Measurements from ENCODE around the gene COIL. TPM values are rescaled to one million over a fixed set of nuclear protein-coding genes. Genes with fewer than 3 reads are reported as not detected.

The COIL gene
- total and polyA plus RNA-seq, 2 donors (not counting 1 experiment from before 2014, with no cell fraction given): 3.7 to 19.8 TPM

- Histone ChIP-seq H3K27me3 (replicated peaks in 1 of 4; ENCODE audit: control extremely low read depth in 1 of 4, control insufficient read depth in 3 of 4, insufficient read depth in 4 of 4, low read length in 3 of 4) (no peaks in the 10 kb centered on the region), H2AFZ (ENCODE audit: insufficient read depth, low read depth, low read length, poor library complexity, severe bottlenecking) (no peak overlapping the region), H3K4me3 (ENCODE audit: control extremely low read depth in 1 of 5, extremely low read depth in 1 of 5, insufficient read depth in 1 of 5, low read depth in 2 of 5, low read length in 4 of 5) (no peak overlapping the region), H4K20me1 (ENCODE audit: control insufficient read depth, insufficient read depth, low read length, poor library complexity, severe bottlenecking) (no peaks in the 10 kb centered on the region), H3K4me2 (replicated peaks; ENCODE audit: low read depth, low read length, poor library complexity, severe bottlenecking) (no peak overlapping the region), H3K27ac (ENCODE audit: low read length in 2 of 2) (no peak overlapping the region), H3K9me3 (ENCODE audit: control extremely low read depth in 1 of 3, control insufficient read depth in 2 of 3, insufficient read depth in 1 of 3, low read length in 2 of 3) (peaks cover 0 to 8% (median 6%) of the 10 kb centered on the region in 3 donors), H3K79me2 (ENCODE audit: control insufficient read depth, insufficient read depth, low read length) (no peaks in the 10 kb centered on the region), H3K9ac (ENCODE audit: low read length) (no peak overlapping the region), H3K4me1 (ENCODE audit: control insufficient read depth in 2 of 2, insufficient read depth in 2 of 2, low read length in 2 of 2) (peaks cover 0 to 3% of the 10 kb centered on the region in 2 donors), H3K36me3 (replicated peaks in 1 of 2; ENCODE audit: control extremely low read depth in 1 of 2, control insufficient read depth in 1 of 2, extremely low read depth in 1 of 2, insufficient read depth in 2 of 2, low read length in 1 of 2) (peaks cover 0 to 49% of the 10 kb centered on the region in 2 experiments)
- no peak overlapping the region for H3K4me3 Mint-ChIP-seq
- 100% methylated on average over 3 of the region's 3 CpGs for WGBS (ENCODE audit: insufficient coverage)
- ChIA-PET POLR2A (no interaction called here), CTCF (interaction anchor here (0.9 to 2.3 kb wide), 7 partner anchors 9 to 118 kb away, joined by 3 to 23 read pairs (median 4); partner anchors contain the start of gene COIL)
- no peak for TF ChIP-seq EZH2 (IDR thresholded peaks at IDR 0.05; ENCODE audit: borderline replicate concordance, insufficient read depth, low read depth, low read length, poor library complexity, severe bottlenecking)
- TF ChIP-seq, protein P1, sequence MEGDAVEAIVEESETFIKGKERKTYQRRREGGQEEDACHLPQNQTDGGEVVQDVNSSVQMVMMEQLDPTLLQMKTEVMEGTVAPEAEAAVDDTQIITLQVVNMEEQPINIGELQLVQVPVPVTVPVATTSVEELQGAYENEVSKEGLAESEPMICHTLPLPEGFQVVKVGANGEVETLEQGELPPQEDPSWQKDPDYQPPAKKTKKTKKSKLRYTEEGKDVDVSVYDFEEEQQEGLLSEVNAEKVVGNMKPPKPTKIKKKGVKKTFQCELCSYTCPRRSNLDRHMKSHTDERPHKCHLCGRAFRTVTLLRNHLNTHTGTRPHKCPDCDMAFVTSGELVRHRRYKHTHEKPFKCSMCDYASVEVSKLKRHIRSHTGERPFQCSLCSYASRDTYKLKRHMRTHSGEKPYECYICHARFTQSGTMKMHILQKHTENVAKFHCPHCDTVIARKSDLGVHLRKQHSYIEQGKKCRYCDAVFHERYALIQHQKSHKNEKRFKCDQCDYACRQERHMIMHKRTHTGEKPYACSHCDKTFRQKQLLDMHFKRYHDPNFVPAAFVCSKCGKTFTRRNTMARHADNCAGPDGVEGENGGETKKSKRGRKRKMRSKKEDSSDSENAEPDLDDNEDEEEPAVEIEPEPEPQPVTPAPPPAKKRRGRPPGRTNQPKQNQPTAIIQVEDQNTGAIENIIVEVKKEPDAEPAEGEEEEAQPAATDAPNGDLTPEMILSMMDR (IDR thresholded peaks at IDR 0.05): no peak
- H3K27me3 Mint-ChIP-seq: no peaks in the 10 kb centered on the region
- H3K4me1 Mint-ChIP-seq: peaks cover 4% of the 10 kb centered on the region
- no peak for DNase-seq
- H3K27ac Mint-ChIP-seq: no peak overlapping the region
- H3K9me3 Mint-ChIP-seq (ENCODE audit: insufficient read depth): peaks cover 2% of the 10 kb centered on the region
- ATAC-seq (ENCODE audit: low read depth): no peak
- intact Hi-C loops (cut with micrococcal nuclease): no loop called here
These were observed 25.4 kb downstream of the COIL start for GRCh38 chr17:56935461-56935860.

DNA sequence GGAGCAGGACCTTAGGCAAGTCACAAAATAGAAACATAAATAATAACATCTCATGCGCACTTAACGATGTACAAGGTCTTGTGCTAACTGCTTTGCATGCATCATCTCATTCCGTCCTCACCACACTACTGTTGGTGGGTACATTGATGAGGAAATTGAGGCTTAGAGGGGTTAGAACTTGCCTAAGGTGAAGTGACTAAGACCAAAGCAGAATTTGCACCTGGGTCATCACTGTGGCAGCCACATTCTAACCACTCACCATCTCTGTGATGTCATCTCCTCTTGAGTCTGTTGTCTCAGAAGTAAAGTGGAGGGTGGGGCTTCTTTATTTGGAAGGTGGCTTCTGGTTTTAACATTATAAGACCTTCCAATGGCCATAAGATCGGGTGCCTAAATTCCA, 26.6 kb downstream of the COIL start:
- Histone ChIP-seq H3K9ac (ENCODE audit: low read length) (no peak overlapping the region), H4K20me1 (ENCODE audit: control insufficient read depth, insufficient read depth, low read length, poor library complexity, severe bottlenecking) (no peaks in the 10 kb centered on the region), H3K36me3 (replicated peaks in 1 of 2; ENCODE audit: control extremely low read depth in 1 of 2, control insufficient read depth in 1 of 2, extremely low read depth in 1 of 2, insufficient read depth in 2 of 2, low read length in 1 of 2) (peaks cover 0 to 38% of the 10 kb centered on the region in 2 experiments), H3K27ac (ENCODE audit: low read length in 2 of 2) (no peak overlapping the region), H3K79me2 (ENCODE audit: control insufficient read depth, insufficient read depth, low read length) (no peaks in the 10 kb centered on the region), H3K4me2 (replicated peaks; ENCODE audit: low read depth, low read length, poor library complexity, severe bottlenecking) (no peak overlapping the region), H3K4me1 (ENCODE audit: control insufficient read depth in 2 of 2, insufficient read depth in 2 of 2, low read length in 2 of 2) (no peaks in the 10 kb centered on the region), H3K4me3 (ENCODE audit: control extremely low read depth in 1 of 5, extremely low read depth in 1 of 5, insufficient read depth in 1 of 5, low read depth in 2 of 5, low read length in 4 of 5) (no peak overlapping the region), H2AFZ (ENCODE audit: insufficient read depth, low read depth, low read length, poor library complexity, severe bottlenecking) (no peak overlapping the region), H3K9me3 (ENCODE audit: control extremely low read depth in 1 of 3, control insufficient read depth in 2 of 3, insufficient read depth in 1 of 3, low read length in 2 of 3) (peaks cover 0 to 10% (median 6%) of the 10 kb centered on the region in 3 donors), H3K27me3 (replicated peaks in 1 of 4; ENCODE audit: control extremely low read depth in 1 of 4, control insufficient read depth in 3 of 4, insufficient read depth in 4 of 4, low read length in 3 of 4) (no peaks in the 10 kb centered on the region)
- ChIA-PET CTCF (no interaction called here), POLR2A (no interaction called here)
- Mint-ChIP-seq H3K27ac (no peak overlapping the region), H3K27me3 (no peaks in the 10 kb centered on the region), H3K4me3 (no peak overlapping the region), H3K4me1 (no peaks in the 10 kb centered on the region), H3K9me3 (ENCODE audit: insufficient read depth) (peaks cover 4% of the 10 kb centered on the region)
- TF ChIP-seq, protein P1 (IDR thresholded peaks at IDR 0.05): no peak
- TF ChIP-seq EZH2 (IDR thresholded peaks at IDR 0.05; ENCODE audit: borderline replicate concordance, insufficient read depth, low read depth, low read length, poor library complexity, severe bottlenecking): no peak
- ATAC-seq (ENCODE audit: low read depth) (no peak), DNase-seq (no peak)
- intact Hi-C loops (cut with micrococcal nuclease): no loop called here
- no CpG with 5 or more reads among the region's 4 CpGs for WGBS (ENCODE audit: insufficient coverage)

Data from B cell (primary cell).